AG04449 (cell line): Measurements from ENCODE around the gene CDK16.

ENCODE experiments used
- CTCF ChIA-PET: fragments of 350-600 bp; formaldehyde crosslinking; extraction: SDS; loops from one replicate; lab custom pipeline; 2021; ENCODE audit warnings: antibody characterized with exemption; lab: Yijun Ruan, JAX
- POLR2A ChIA-PET: fragments of 400-600, 350-600 bp; formaldehyde crosslinking; extraction: SDS; loops from one replicate; lab custom pipeline; 2020; ENCODE audit warnings: antibody characterized with exemption, inconsistent platforms; lab: Yijun Ruan, JAX
- DNase-seq: peaks from one replicate; pipeline ENCODE4 v3.0.0-alpha.2; 2010; ENCODE audit warnings: low read depth, low spot score
- H3K4me3 ChIP-seq: 2 replicates; pipeline ENCODE4 v1.5.1; 2011; ENCODE audit warnings: low read depth, mild to moderate bottlenecking, control low read depth, low read length
- CTCF ChIP-seq: IDR thresholded peaks from one replicate; pipeline ENCODE4 v1.5.1; 2011; ENCODE audit warnings: mild to moderate bottlenecking, moderate library complexity, low read length, control low read depth, inconsistent platforms; ENCODE audit not compliant: insufficient read depth; ENCODE audit errors: missing control alignments

CDK16 gene

GRCh38 chrX:47218280-47218919 lies at the start of gene CDK16:
Gene CDK16 (plus strand): TSS chrX:47218681. CDS start chrX:47223558, 4,877 bp downstream.
- H3K4me3 ChIP-seq, result peak within 1 kb of the TSS; percentile 64
- no peak for DNase-seq
- no peak for TF ChIP-seq CTCF
- POLR2A ChIA-PET, result interaction anchor here (0.6 to 2.4 kb wide), 6 partner anchors 13 to 472 kb away, joined by 3 to 9 read pairs (median 3); partner anchors contain the start of gene USP11
- CTCF ChIA-PET, result interaction anchor here (0.9 to 1.4 kb wide), 2 partner anchors 27 to 167 kb away, joined by 4 to 5 read pairs; no protein-coding TSS in a partner anchor

- POLR2A ChIA-PET, result no interaction called here
- CTCF ChIA-PET, result no interaction called here
- no peak for TF ChIP-seq CTCF
- no peak overlapping the region for H3K4me3 ChIP-seq
- DNase-seq, result no peak
These were observed 49.2 kb upstream of the CDK16 start for GRCh38 chrX:47169273-47169672.

GRCh38 chrX:47169726-47170515 lies 48.6 kb upstream of the CDK16 start:
- POLR2A ChIA-PET, result no interaction called here
- no peak overlapping the region for H3K4me3 ChIP-seq
- CTCF ChIA-PET, result interaction anchor here (0.6 kb wide), 1 partner anchor 25 kb away, joined by 3 read pairs; the partner anchor contains the start of genes NDUFB11 and RBM10
- TF ChIP-seq CTCF, result no peak
- DNase-seq, result no peak

- H3K4me3 ChIP-seq, result no peak overlapping the region
- ChIA-PET POLR2A (no interaction called here), CTCF (interaction anchor here (0.6 kb wide), 1 partner anchor 26 kb away, joined by 3 read pairs; the partner anchor contains the start of genes NDUFB11 and RBM10)
- TF ChIP-seq CTCF, result no peak
- no peak for DNase-seq
These were observed 47.4 kb upstream of the CDK16 start for GRCh38 chrX:47170861-47171692.

- TF ChIP-seq CTCF, result no peak
- no peak overlapping the region for H3K4me3 ChIP-seq
- ChIA-PET CTCF (no interaction called here), POLR2A (no interaction called here)
- DNase-seq, result no peak
These were observed 46.5 kb upstream of the CDK16 start for GRCh38 chrX:47171996-47172395.
